H1 (cell line): ENCODE measurements around the gene ADCY5. TPM values are rescaled to one million over a fixed set of nuclear protein-coding genes. Genes with fewer than 3 reads are reported as not detected.

ENCODE experiments used
- CTCF ChIA-PET: fragments of 300-600 bp; sonication (Branson Sonifier 250); formaldehyde crosslinking; loops from one replicate; lab custom pipeline; 2021; ENCODE audit not compliant: partially characterized antibody; lab: Charles Lee
- POLR2A ChIA-PET: fragments of 300-600 bp; sonication (Branson Sonifier 250); formaldehyde crosslinking; loops from one replicate; lab custom pipeline; 2021; ENCODE audit warnings: inconsistent platforms; ENCODE audit not compliant: partially characterized antibody; lab: Charles Lee
- DNase-seq, 2 experiments: peaks; one replicate each; pipeline versions ENCODE4 v3.0.0 to v3.0.0-alpha.2; 2010 to 2022; ENCODE audit warnings: low spot score in 2 of 2, low read depth in 1 of 2, mixed read lengths in 1 of 2
- FAIRE-seq: peaks from 2 replicates; lab custom pipeline; 2011; peaks lifted over from hg19 to GRCh38; lab: Jason Lieb, UNC
- H2AFZ ChIP-seq: 2 replicates; pipeline ENCODE4 v1.8.1; 2012; ENCODE audit warnings: low read length, inconsistent platforms
- H2AK5ac ChIP-seq: 2 replicates; pipeline ENCODE4 v1.6.1; 2013; ENCODE audit warnings: low read depth, low read length
- H2BK120ac ChIP-seq: replicated peaks from 2 replicates; pipeline ENCODE3; 2013; ENCODE audit warnings: low read depth, low read length, inconsistent platforms
- H2BK12ac ChIP-seq: 2 replicates; pipeline ENCODE4 v1.6.1; 2013; ENCODE audit warnings: low read depth, low read length
- H2BK15ac ChIP-seq: 2 replicates; pipeline ENCODE4 v1.6.1; 2013; ENCODE audit warnings: low read length
- H2BK20ac ChIP-seq: 2 replicates; pipeline ENCODE4 v1.6.1; 2013; ENCODE audit warnings: low read length
- H2BK5ac ChIP-seq: 2 replicates; pipeline ENCODE4 v1.6.1; 2013; ENCODE audit warnings: low read depth, low read length
- H3K14ac ChIP-seq: 2 replicates; pipeline ENCODE4 v1.6.1; 2013; ENCODE audit warnings: inconsistent platforms; ENCODE audit not compliant: insufficient read length
- H3K18ac ChIP-seq: 2 replicates; pipeline ENCODE4 v1.6.1; 2013; ENCODE audit warnings: low read length; ENCODE audit errors: extremely low read depth
- H3K23ac ChIP-seq: 2 replicates; pipeline ENCODE4 v1.6.1; 2013; ENCODE audit warnings: inconsistent platforms; ENCODE audit not compliant: insufficient read length
- H3K23me2 ChIP-seq: 2 replicates; pipeline ENCODE4 v1.6.1; 2013; ENCODE audit warnings: low read depth, low read length
- H3K27ac ChIP-seq: 2 replicates; pipeline ENCODE4 v1.6.1; 2011; ENCODE audit warnings: low read depth, low read length, inconsistent platforms
- H3K27me3 ChIP-seq, 4 experiments: replicated peaks in 1 of 4; 1 replicate in 1 of 4; 2 replicates in 3 of 4; pipeline versions ENCODE4 v1.6.1 to v1.8.1; 2011 to 2013; ENCODE audit warnings: low read length in 3 of 4, mild to moderate bottlenecking in 3 of 4, inconsistent platforms in 2 of 4, mixed read lengths in 2 of 4, moderate library complexity in 1 of 4; ENCODE audit not compliant: control insufficient read depth in 3 of 4, insufficient read depth in 3 of 4; ENCODE audit errors: extremely low read depth in 1 of 4
- H3K36me3 ChIP-seq, 4 experiments: 2 replicates each; pipeline versions ENCODE4 v1.6.1 to v1.8.1; 2011 to 2013; ENCODE audit warnings: mild to moderate bottlenecking in 4 of 4, low read length in 3 of 4, moderate library complexity in 2 of 4, control low read depth in 1 of 4, inconsistent platforms in 1 of 4; ENCODE audit not compliant: insufficient read depth in 4 of 4, control insufficient read depth in 2 of 4
- H3K4ac ChIP-seq: replicated peaks from 2 replicates; pipeline ENCODE3; 2013; ENCODE audit warnings: low read length, low read depth, mixed read lengths, inconsistent platforms; ENCODE audit not compliant: insufficient read length
- H3K4me1 ChIP-seq, 4 experiments: replicated peaks in 1 of 4; 1 replicate in 1 of 4; 2 replicates in 3 of 4; pipeline versions ENCODE4 v1.6.1 to v1.8.1; 2011 to 2013; ENCODE audit warnings: low read length in 3 of 4, inconsistent platforms in 2 of 4, mixed read lengths in 1 of 4; ENCODE audit not compliant: insufficient read depth in 4 of 4, control insufficient read depth in 3 of 4
- H3K4me2 ChIP-seq, 2 experiments: 2 replicates each; pipeline versions ENCODE4 v1.6.1 to v1.8.1; 2011 to 2013; ENCODE audit warnings: low read depth in 2 of 2, low read length in 2 of 2, control low read depth in 1 of 2, inconsistent platforms in 1 of 2, mild to moderate bottlenecking in 1 of 2; ENCODE audit not compliant: insufficient read depth in 1 of 2
- H3K4me3 ChIP-seq, 4 experiments: fragments of 200-600, 300-600 bp in 1 of 4; sonication (generic), shearing (Covaris generic), sonication (Bioruptor Twin) in 1 of 4; 2 replicates each; pipeline versions ENCODE4 v1.5.1 to v1.8.1; 2011 to 2016; ENCODE audit warnings: low read length in 4 of 4, low read depth in 3 of 4, control low read depth in 2 of 4, inconsistent platforms in 2 of 4, mild to moderate bottlenecking in 2 of 4, mixed read lengths in 1 of 4, moderate library complexity in 1 of 4; ENCODE audit not compliant: insufficient read depth in 2 of 4; ENCODE audit errors: extremely low read depth in 1 of 4
- H3K56ac ChIP-seq: replicated peaks from 2 replicates; pipeline ENCODE3; 2013; ENCODE audit warnings: low read depth, mild to moderate bottlenecking, mixed read lengths, low read length, inconsistent platforms; ENCODE audit not compliant: insufficient read length
- H3K79me1 ChIP-seq: 2 replicates; pipeline ENCODE4 v1.6.1; 2013; ENCODE audit warnings: low read depth, low read length, control low read depth
- H3K79me2 ChIP-seq, 2 experiments: 2 replicates each; pipeline versions ENCODE4 v1.6.1 to v1.8.1; 2012 to 2013; ENCODE audit warnings: low read length in 2 of 2, mild to moderate bottlenecking in 2 of 2, inconsistent platforms in 1 of 2; ENCODE audit not compliant: insufficient read depth in 2 of 2, control insufficient read depth in 1 of 2
- H3K9ac ChIP-seq, 4 experiments: replicated peaks in 1 of 4; 1 replicate in 1 of 4; 2 replicates in 3 of 4; pipeline versions ENCODE4 v1.6.1 to v1.8.1; 2011 to 2013; ENCODE audit warnings: low read depth in 3 of 4, low read length in 3 of 4, control low read depth in 2 of 4, mild to moderate bottlenecking in 2 of 4, moderate library complexity in 2 of 4, inconsistent platforms in 1 of 4; ENCODE audit errors: extremely low read depth in 1 of 4
- H3K9me3 ChIP-seq, 2 experiments: 2 replicates each; pipeline versions ENCODE4 v1.6.1 to v1.8.1; 2012 to 2013; ENCODE audit warnings: mild to moderate bottlenecking in 2 of 2, moderate library complexity in 2 of 2, control low read depth in 1 of 2, inconsistent platforms in 1 of 2, low read depth in 1 of 2, low read length in 1 of 2, mixed read lengths in 1 of 2; ENCODE audit not compliant: insufficient read depth in 2 of 2
- H4K20me1 ChIP-seq, 2 experiments: replicated peaks in 1 of 2; 2 replicates each; pipeline versions ENCODE3 to v1.8.1; 2011 to 2013; ENCODE audit warnings: inconsistent platforms in 2 of 2, low read length in 2 of 2, mild to moderate bottlenecking in 1 of 2; ENCODE audit not compliant: insufficient read depth in 2 of 2, control insufficient read depth in 1 of 2
- H4K5ac ChIP-seq: 2 replicates; pipeline ENCODE4 v1.6.1; 2013; ENCODE audit warnings: low read length, low read depth, mixed read lengths, inconsistent platforms; ENCODE audit not compliant: insufficient read length
- H4K8ac ChIP-seq: 2 replicates; pipeline ENCODE4 v1.8.0; 2013; ENCODE audit warnings: mild to moderate bottlenecking, moderate library complexity, low read length, inconsistent platforms; ENCODE audit not compliant: insufficient read depth; ENCODE audit errors: extremely low read depth
- H4K91ac ChIP-seq: replicated peaks from 2 replicates; pipeline ENCODE3; 2013; ENCODE audit warnings: low read length, mixed read lengths, inconsistent platforms; ENCODE audit not compliant: insufficient read length
- BRCA1 ChIP-seq: IDR thresholded peaks from 2 replicates; pipeline ENCODE4 v1.6.1; 2012; ENCODE audit warnings: low read depth, low read length, improper control_type of control experiment
- CBX8 ChIP-seq: fragments of 300-800, 300-1000 bp; sonication (generic); IDR thresholded peaks from 2 replicates; pipeline ENCODE4 v1.7.1; 2016; ENCODE audit warnings: low read depth, low read length, borderline replicate concordance
- CHD1 ChIP-seq: IDR thresholded peaks from 2 replicates; pipeline ENCODE4 v1.6.1; 2012; ENCODE audit warnings: low read depth, low read length, improper control_type of control experiment
- E2F6 ChIP-seq: IDR thresholded peaks from 2 replicates; pipeline ENCODE4 v1.6.1; 2012; ENCODE audit warnings: inconsistent platforms
- FOSL1 ChIP-seq: IDR thresholded peaks from 2 replicates; pipeline ENCODE4 v1.6.1; 2011; ENCODE audit warnings: mild to moderate bottlenecking, low read depth, low read length, moderate library complexity; ENCODE audit not compliant: insufficient read depth
- HDAC6 ChIP-seq: IDR thresholded peaks from one replicate; pipeline ENCODE4 v1.7.1; 2012; ENCODE audit warnings: low read depth, mild to moderate bottlenecking, inconsistent platforms, low read length, moderate library complexity
- NRF1 ChIP-seq: IDR thresholded peaks from 2 replicates; pipeline ENCODE4 v1.6.1; 2011; ENCODE audit warnings: mild to moderate bottlenecking, low read depth, low read length, improper control_type of control experiment
- POU5F1 ChIP-seq: IDR thresholded peaks from 2 replicates; pipeline ENCODE4 v1.6.1; 2011; ENCODE audit warnings: low read depth, mild to moderate bottlenecking, low read length, moderate library complexity
- RNF2 ChIP-seq: fragments of 200-900, 300-1000 bp; sonication (generic); IDR thresholded peaks from 2 replicates; pipeline ENCODE4 v1.7.1; 2016; ENCODE audit warnings: borderline replicate concordance, low read depth, mild to moderate bottlenecking, antibody characterized with exemption, low read length; ENCODE audit not compliant: poor library complexity, severe bottlenecking; ENCODE audit errors: missing control alignments
- SUZ12 ChIP-seq: fragments of 200-600 bp; sonication (generic); IDR thresholded peaks from 2 replicates; pipeline ENCODE4 v1.6.1; 2012; ENCODE audit warnings: mild to moderate bottlenecking, inconsistent platforms, low read length, moderate library complexity, mixed read lengths
- TAF1 ChIP-seq: IDR thresholded peaks from 2 replicates; pipeline ENCODE4 v1.6.1; 2011; ENCODE audit warnings: mild to moderate bottlenecking, low read depth, low read length
- USF2 ChIP-seq: IDR thresholded peaks from 2 replicates; pipeline ENCODE4 v1.6.1; 2011; ENCODE audit warnings: low read length, improper control_type of control experiment
- WGBS, 2 experiments: shearing (Covaris generic) in 1 of 2; methylation state at CpG; one replicate each; pipeline versions ENCODE4 v1.1.6 to v1.1.7; 2013 to 2015; ENCODE audit warnings: low lambda C conversion rate in 2 of 2, mixed read lengths in 2 of 2, inconsistent platforms in 1 of 2, low coverage in 1 of 2, missing lambda C conversion rate in 1 of 2; ENCODE audit not compliant: insufficient replicate concordance in 2 of 2, insufficient coverage in 1 of 2, insufficient read length in 1 of 2; ENCODE audit errors: extremely low coverage in 1 of 2, missing lambda C conversion rate in 1 of 2; 5-methylcytosine and 5-hydroxymethylcytosine counted together
- polyA plus RNA-seq, 7 experiments: library from polyadenylated mRNA; depleted of rRNA in 3 of 7; stranded (reverse) in 5 of 7; unstranded in 2 of 7; fragments of >200 nt in 5 of 7; fragments of 200-250 nt in 2 of 7; gene quantifications; 1 replicate in 5 of 7; 2 replicates in 1 of 7; 4 replicates in 1 of 7; pipeline versions ENCODE4 v1.2.1 to v1.2.3, GENCODE V29; 2011 to 2013; ENCODE audit warnings: missing spikeins in 2 of 7, mixed read lengths in 2 of 7
- total RNA-seq: library from RNA; stranded (reverse); fragmentation: NEBNext Ultra II Directional; extraction: Animal tissue kit (Norgen Biotek cat#: 25700); gene quantifications from 2 replicates; pipeline ENCODE4 v1.2.1, GENCODE V29; 2021

ADCY5 gene
- total and polyA plus RNA-seq, 2 of the 8 experiments (the other 6 are each of a cell fraction or from before 2014, with no cell fraction given): 18.9 to 40.8 TPM

GRCh38 chr3:123275691-123276090, 173.2 kb downstream of the ADCY5 start:
- no peak overlapping the region for H2BK15ac ChIP-seq
- POLR2A ChIA-PET: no interaction called here
- no peaks in the 10 kb centered on the region for H3K79me1 ChIP-seq
- TF ChIP-seq E2F6 (no peak), USF2 (no peak), SUZ12 (no peak), CHD1 (no peak), POU5F1 (no peak), HDAC6 (no peak), NRF1 (no peak), BRCA1 (no peak), TAF1 (no peak), FOSL1 (no peak), RNF2 (no peak), CBX8 (no peak)
- H3K4me1 ChIP-seq: peaks cover 0 to 10% (median 6%) of the 10 kb centered on the region in 4 experiments; a peak in 4 of 7 replicates
- no peaks in the 10 kb centered on the region for H3K79me2 ChIP-seq
- H2AK5ac ChIP-seq: no peak overlapping the region
- no peak for DNase-seq
- no peak overlapping the region for H4K5ac ChIP-seq
- H3K4me2 ChIP-seq: no peak overlapping the region
- H3K23me2 ChIP-seq: no peaks in the 10 kb centered on the region
- H2BK5ac ChIP-seq: no peak overlapping the region
- no peaks in the 10 kb centered on the region for H3K27me3 ChIP-seq
- H2AFZ ChIP-seq: no peak overlapping the region
- no peak overlapping the region for H3K27ac ChIP-seq
- no peak overlapping the region for H4K91ac ChIP-seq
- H4K8ac ChIP-seq: no peak overlapping the region
- CTCF ChIA-PET: interaction anchor here (0.6 to 1.4 kb wide), 7 partner anchors 10 to 350 kb away, joined by 3 read pairs; no protein-coding TSS in a partner anchor
- H2BK12ac ChIP-seq: no peak overlapping the region
- no peak overlapping the region for H3K4ac ChIP-seq
- no peak for FAIRE-seq
- H3K9ac ChIP-seq: no peak overlapping the region
- no peak overlapping the region for H3K14ac ChIP-seq
- 84% methylated on average over 3 of the region's 3 CpGs; no CpG with 5 or more reads in 1 of the 2 experiments for WGBS, 2 experiments
- H3K56ac ChIP-seq: no peak overlapping the region
- H3K36me3 ChIP-seq: no peaks in the 10 kb centered on the region; a peak in 1 of 8 replicates
- no peaks in the 10 kb centered on the region for H3K9me3 ChIP-seq
- no peak overlapping the region for H2BK120ac ChIP-seq
- H3K23ac ChIP-seq: no peak overlapping the region
- H3K4me3 ChIP-seq: no peak overlapping the region
- no peak overlapping the region for H2BK20ac ChIP-seq
- H3K18ac ChIP-seq: no peak overlapping the region
- H4K20me1 ChIP-seq: no peaks in the 10 kb centered on the region
